Measurements from ENCODE around the gene DNM3.

DNM3 gene

DNA sequence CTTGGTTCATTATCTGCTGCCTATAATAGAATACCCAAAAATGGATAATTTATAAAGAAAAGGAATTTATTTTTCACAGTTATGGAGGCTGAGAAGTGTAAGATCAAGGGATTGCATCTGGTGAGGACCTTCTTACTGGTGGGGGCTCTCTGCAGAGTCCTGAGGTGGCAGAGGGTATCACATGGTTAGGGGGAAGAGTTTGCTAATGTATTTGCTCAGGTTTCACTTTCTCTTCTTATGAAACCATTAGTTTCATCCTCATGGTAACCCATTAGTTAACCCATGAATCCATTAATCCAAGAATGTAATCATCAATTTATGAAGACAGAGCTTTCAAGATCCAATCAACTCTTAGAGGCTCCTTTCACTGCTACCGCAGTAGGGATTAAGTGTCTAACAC lies 120.6 kb downstream of the DNM3 start:
- DNase-seq (ENCODE audit: low spot score): no peak
- TF ChIP-seq CTCF (IDR thresholded peaks at IDR 0.05): no peak
- H3K27ac ChIP-seq: no peak overlapping the region

DNA sequence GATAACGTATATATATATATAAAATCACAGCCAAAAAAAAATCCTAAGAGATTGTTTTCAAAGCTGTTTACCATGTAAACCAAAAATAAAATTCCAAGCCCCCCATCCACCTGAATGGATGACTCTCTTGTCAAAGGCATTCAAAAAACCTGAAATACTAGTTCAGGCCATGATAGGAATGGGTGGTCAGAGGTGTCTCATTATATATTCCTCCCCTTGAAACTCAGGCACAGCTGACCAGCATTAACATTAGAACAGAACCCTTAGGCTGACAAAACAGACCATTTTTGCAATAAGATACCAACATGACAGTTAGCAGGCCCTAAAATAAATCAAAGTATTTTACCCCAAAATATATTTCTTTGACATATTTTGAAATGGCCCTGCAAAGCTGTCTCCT lies 122.5 kb downstream of the DNM3 start:
- Histone ChIP-seq H3K27ac (no peak overlapping the region), H3K4me3 (no peak overlapping the region)
- TF ChIP-seq CTCF (IDR thresholded peaks at IDR 0.05): no peak
- no peak for DNase-seq (ENCODE audit: low spot score)

More for the DNA sequence above, 120.6 kb downstream of the DNM3 start:
- H3K4me3 ChIP-seq: no peak overlapping the region

- H3K4me3 ChIP-seq: no peak overlapping the region
- no peak for DNase-seq (ENCODE audit: low spot score)
- no peak overlapping the region for H3K27ac ChIP-seq
- no peak for TF ChIP-seq CTCF (IDR thresholded peaks at IDR 0.05)
Observed at GRCh38 chr1:171965777-171966176, 124.5 kb downstream of the DNM3 start.

- Histone ChIP-seq H3K27ac (no peak overlapping the region), H3K4me3 (no peak overlapping the region)
- no peak for DNase-seq (ENCODE audit: low spot score)
- TF ChIP-seq CTCF (IDR thresholded peaks at IDR 0.05): no peak
Observed at GRCh38 chr1:171966426-171967220, 125.3 kb downstream of the DNM3 start.

GRCh38 chr1:171969226-171969625 lies 127.9 kb downstream of the DNM3 start:
- H3K27ac ChIP-seq: no peak overlapping the region
- DNase-seq (ENCODE audit: low spot score): no peak
- TF ChIP-seq CTCF (IDR thresholded peaks at IDR 0.05): no peak
- H3K4me3 ChIP-seq: no peak overlapping the region

GRCh38 chr1:171969813-171970212 lies 128.5 kb downstream of the DNM3 start:
- Histone ChIP-seq H3K4me3 (no peak overlapping the region), H3K27ac (no peak overlapping the region)
- DNase-seq (ENCODE audit: low spot score): no peak
- TF ChIP-seq CTCF (IDR thresholded peaks at IDR 0.05): no peak

DNA sequence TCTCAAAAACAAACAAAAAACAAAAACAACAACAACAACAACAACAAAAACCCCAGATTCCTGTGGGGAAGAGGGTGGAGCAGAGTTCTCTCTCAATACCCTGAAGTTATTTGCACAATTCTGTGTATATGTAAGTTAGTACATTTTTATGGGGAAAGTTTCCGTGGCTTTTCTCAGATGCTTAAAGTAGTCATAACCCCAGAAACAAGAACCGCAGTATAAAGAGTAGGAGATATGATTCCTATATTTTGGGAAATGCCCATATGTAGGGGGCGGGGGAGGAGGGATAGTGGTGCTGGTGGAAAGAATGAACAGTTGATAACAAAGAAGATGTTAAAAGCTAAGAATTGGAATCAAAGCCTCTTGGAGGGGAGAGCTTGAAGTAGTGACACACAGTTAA lies 131.5 kb downstream of the DNM3 start:
- Histone ChIP-seq H3K4me3 (no peak overlapping the region), H3K27ac (no peak overlapping the region)
- TF ChIP-seq CTCF (IDR thresholded peaks at IDR 0.05): no peak
- DNase-seq (ENCODE audit: low spot score): no peak

All from coronary artery (tissue), 2 donors.